ENCODE data around the gene OR6F1.
"Not testable (repeated sequence)": the region's sequence is repeated elsewhere in the genome, so short reads cannot be mapped to it uniquely, and the experiment has no call there.

Gene OR6F1

GRCh38 chr1:247716546-247716945, at the start of gene OR6F1:
TSS of gene OR6F1 (minus strand) at chr1:247716646. CDS start at chr1:247712755, 3,891 bp downstream.
- Mint-ChIP-seq H3K27ac (ENCODE audit: low read depth) (no peak within 1 kb of the TSS), H3K27me3 (no peaks in the 10 kb centered on the region), H3K4me1 (no peaks in the 10 kb centered on the region), H3K36me3 (ENCODE audit: insufficient read depth) (no peaks in the 10 kb centered on the region), H3K9me3 (peaks cover 21% of the 10 kb centered on the region), H3K4me3 (no peak within 1 kb of the TSS)
- ATAC-seq (replicated peaks; ENCODE audit: extremely low read depth, poor library complexity, severe bottlenecking) (no peak), DNase-seq (ENCODE audit: low spot score in 2 of 2) (no peak)

- Mint-ChIP-seq H3K9me3 (peaks cover 7% of the 10 kb centered on the region), H3K27ac (ENCODE audit: low read depth) (no peak within 1 kb of the TSS), H3K27me3 (no peaks in the 10 kb centered on the region), H3K4me1 (no peaks in the 10 kb centered on the region), H3K4me3 (no peak within 1 kb of the TSS), H3K36me3 (ENCODE audit: insufficient read depth) (no peaks in the 10 kb centered on the region)
- no peak for ATAC-seq (replicated peaks; ENCODE audit: extremely low read depth, poor library complexity, severe bottlenecking)
- no peak for DNase-seq (ENCODE audit: low spot score in 2 of 2)
Measured at GRCh38 chr1:247760456-247760855, 44.0 kb upstream of the OR6F1 start, which contains the start of gene OR1C1. TSS of gene OR1C1 (minus strand) at chr1:247760556. CDS start at chr1:247758406, 2,150 bp downstream.

GRCh38 chr1:247754311-247754710, 37.9 kb upstream of the OR6F1 start:
- DNase-seq (ENCODE audit: low spot score in 2 of 2); H3K4me1 Mint-ChIP-seq; H3K36me3 Mint-ChIP-seq (ENCODE audit: insufficient read depth); H3K27me3 Mint-ChIP-seq; ATAC-seq (replicated peaks; ENCODE audit: extremely low read depth, poor library complexity, severe bottlenecking); H3K4me3 Mint-ChIP-seq; H3K27ac Mint-ChIP-seq (ENCODE audit: low read depth): not testable (repeated sequence)
- peaks cover 17% of the 10 kb centered on the region for H3K9me3 Mint-ChIP-seq

GRCh38 chr1:247749870-247750269, 33.4 kb upstream of the OR6F1 start:
- Mint-ChIP-seq H3K36me3 (ENCODE audit: insufficient read depth) (no peaks in the 10 kb centered on the region), H3K4me3 (no peak overlapping the region), H3K27me3 (no peaks in the 10 kb centered on the region), H3K9me3 (peaks cover 10% of the 10 kb centered on the region), H3K27ac (ENCODE audit: low read depth) (no peak overlapping the region), H3K4me1 (no peaks in the 10 kb centered on the region)
- DNase-seq (ENCODE audit: low spot score in 2 of 2) (no peak), ATAC-seq (replicated peaks; ENCODE audit: extremely low read depth, poor library complexity, severe bottlenecking) (no peak)

GRCh38 chr1:247748041-247748440, 31.6 kb upstream of the OR6F1 start, which contains the start of gene OR14A2:
TSS of gene OR14A2 (minus strand) at chr1:247748141.
- peaks cover 10% of the 10 kb centered on the region for H3K9me3 Mint-ChIP-seq
- no peak within 1 kb of the TSS for H3K4me3 Mint-ChIP-seq
- no peak within 1 kb of the TSS for H3K27ac Mint-ChIP-seq (ENCODE audit: low read depth)
- DNase-seq (ENCODE audit: low spot score in 2 of 2) = no peak
- no peak for ATAC-seq (replicated peaks; ENCODE audit: extremely low read depth, poor library complexity, severe bottlenecking)
- no peaks in the 10 kb centered on the region for H3K36me3 Mint-ChIP-seq (ENCODE audit: insufficient read depth)
- H3K4me1 Mint-ChIP-seq = no peaks in the 10 kb centered on the region
- no peaks in the 10 kb centered on the region for H3K27me3 Mint-ChIP-seq

- Mint-ChIP-seq H3K27me3 (no peaks in the 10 kb centered on the region), H3K36me3 (ENCODE audit: insufficient read depth) (no peaks in the 10 kb centered on the region), H3K4me3 (no peak overlapping the region), H3K9me3 (peaks cover 10% of the 10 kb centered on the region), H3K4me1 (no peaks in the 10 kb centered on the region), H3K27ac (ENCODE audit: low read depth) (no peak overlapping the region)
- DNase-seq (ENCODE audit: low spot score in 2 of 2) = no peak
- no peak for ATAC-seq (replicated peaks; ENCODE audit: extremely low read depth, poor library complexity, severe bottlenecking)
Measured at GRCh38 chr1:247747616-247748015, 31.2 kb upstream of the OR6F1 start.

- H3K9me3 Mint-ChIP-seq = peaks cover 10% of the 10 kb centered on the region
- DNase-seq (ENCODE audit: low spot score in 2 of 2) = no peak
- no peak overlapping the region for H3K27ac Mint-ChIP-seq (ENCODE audit: low read depth)
- ATAC-seq (replicated peaks; ENCODE audit: extremely low read depth, poor library complexity, severe bottlenecking) = no peak
- H3K4me1 Mint-ChIP-seq = no peaks in the 10 kb centered on the region
- H3K27me3 Mint-ChIP-seq = no peaks in the 10 kb centered on the region
- no peak overlapping the region for H3K4me3 Mint-ChIP-seq
- H3K36me3 Mint-ChIP-seq (ENCODE audit: insufficient read depth) = no peaks in the 10 kb centered on the region
Measured at GRCh38 chr1:247746391-247746935, 30.0 kb upstream of the OR6F1 start.

- not testable (repeated sequence) for H3K4me1 Mint-ChIP-seq; DNase-seq (ENCODE audit: low spot score in 2 of 2); H3K4me3 Mint-ChIP-seq; H3K27me3 Mint-ChIP-seq; H3K36me3 Mint-ChIP-seq (ENCODE audit: insufficient read depth); ATAC-seq (replicated peaks; ENCODE audit: extremely low read depth, poor library complexity, severe bottlenecking); H3K9me3 Mint-ChIP-seq; H3K27ac Mint-ChIP-seq (ENCODE audit: low read depth)
Measured at GRCh38 chr1:247742215-247742760, 25.8 kb upstream of the OR6F1 start.

- H3K36me3 Mint-ChIP-seq (ENCODE audit: insufficient read depth) = no peaks in the 10 kb centered on the region
- no peak overlapping the region for H3K4me3 Mint-ChIP-seq
- H3K27me3 Mint-ChIP-seq = no peaks in the 10 kb centered on the region
- ATAC-seq (replicated peaks; ENCODE audit: extremely low read depth, poor library complexity, severe bottlenecking) (no peak), DNase-seq (ENCODE audit: low spot score in 2 of 2) (no peak)
- no peaks in the 10 kb centered on the region for H3K4me1 Mint-ChIP-seq
- H3K27ac Mint-ChIP-seq (ENCODE audit: low read depth) = no peak overlapping the region
- no peaks in the 10 kb centered on the region for H3K9me3 Mint-ChIP-seq
Measured at GRCh38 chr1:247741756-247742155, 25.3 kb upstream of the OR6F1 start.

- Mint-ChIP-seq H3K27me3 (no peaks in the 10 kb centered on the region), H3K36me3 (ENCODE audit: insufficient read depth) (no peaks in the 10 kb centered on the region), H3K4me3 (no peak overlapping the region), H3K9me3 (no peaks in the 10 kb centered on the region), H3K4me1 (no peaks in the 10 kb centered on the region), H3K27ac (ENCODE audit: low read depth) (no peak overlapping the region)
- ATAC-seq (replicated peaks; ENCODE audit: extremely low read depth, poor library complexity, severe bottlenecking) (no peak), DNase-seq (ENCODE audit: low spot score in 2 of 2) (no peak)
Measured at GRCh38 chr1:247740721-247741120, 24.3 kb upstream of the OR6F1 start.

GRCh38 chr1:247738315-247738714, 21.9 kb upstream of the OR6F1 start, which contains the start of gene OR14K1:
TSS of gene OR14K1 (plus strand) at chr1:247738615. CDS start at chr1:247738615, 0 bp downstream.
- no peak for ATAC-seq (replicated peaks; ENCODE audit: extremely low read depth, poor library complexity, severe bottlenecking)
- Mint-ChIP-seq H3K27ac (ENCODE audit: low read depth) (no peak within 1 kb of the TSS), H3K36me3 (ENCODE audit: insufficient read depth) (no peaks in the 10 kb centered on the region), H3K4me1 (no peaks in the 10 kb centered on the region), H3K9me3 (no peaks in the 10 kb centered on the region), H3K27me3 (no peaks in the 10 kb centered on the region), H3K4me3 (no peak within 1 kb of the TSS)
- DNase-seq (ENCODE audit: low spot score in 2 of 2) = no peak

- no peak for ATAC-seq (replicated peaks; ENCODE audit: extremely low read depth, poor library complexity, severe bottlenecking)
- H3K27me3 Mint-ChIP-seq = no peaks in the 10 kb centered on the region
- H3K36me3 Mint-ChIP-seq (ENCODE audit: insufficient read depth) = no peaks in the 10 kb centered on the region
- H3K27ac Mint-ChIP-seq (ENCODE audit: low read depth) = no peak overlapping the region
- DNase-seq (ENCODE audit: low spot score in 2 of 2) = no peak
- no peak overlapping the region for H3K4me3 Mint-ChIP-seq
- no peaks in the 10 kb centered on the region for H3K4me1 Mint-ChIP-seq
- H3K9me3 Mint-ChIP-seq = peaks cover 26% of the 10 kb centered on the region
Measured at GRCh38 chr1:247721222-247721621, 4.8 kb upstream of the OR6F1 start.

- no peaks in the 10 kb centered on the region for H3K27me3 Mint-ChIP-seq
- H3K36me3 Mint-ChIP-seq (ENCODE audit: insufficient read depth) = no peaks in the 10 kb centered on the region
- no peaks in the 10 kb centered on the region for H3K4me1 Mint-ChIP-seq
- DNase-seq (ENCODE audit: low spot score in 2 of 2) = no peak
- H3K4me3 Mint-ChIP-seq = no peak overlapping the region
- no peak for ATAC-seq (replicated peaks; ENCODE audit: extremely low read depth, poor library complexity, severe bottlenecking)
- H3K27ac Mint-ChIP-seq (ENCODE audit: low read depth) = no peak overlapping the region
- H3K9me3 Mint-ChIP-seq = peaks cover 16% of the 10 kb centered on the region
Measured at GRCh38 chr1:247713753-247714152, 2.7 kb downstream of the OR6F1 start.
